HK-2 (cell line): ENCODE measurements around the gene CCDC159.
"Not testable (repeated sequence)": the region's sequence is repeated elsewhere in the genome, so short reads cannot be mapped to it uniquely, and the experiment has no call there.

Experiments
- DNase-seq: peaks from one replicate; pipeline ENCODE4 v3.0.0-alpha.2; 2018; ENCODE audit not compliant: unreplicated experiment

Gene CCDC159

GRCh38 chr19:11365557-11366117, 19.3 kb downstream of the CCDC159 start:
- no peak for DNase-seq

DNA sequence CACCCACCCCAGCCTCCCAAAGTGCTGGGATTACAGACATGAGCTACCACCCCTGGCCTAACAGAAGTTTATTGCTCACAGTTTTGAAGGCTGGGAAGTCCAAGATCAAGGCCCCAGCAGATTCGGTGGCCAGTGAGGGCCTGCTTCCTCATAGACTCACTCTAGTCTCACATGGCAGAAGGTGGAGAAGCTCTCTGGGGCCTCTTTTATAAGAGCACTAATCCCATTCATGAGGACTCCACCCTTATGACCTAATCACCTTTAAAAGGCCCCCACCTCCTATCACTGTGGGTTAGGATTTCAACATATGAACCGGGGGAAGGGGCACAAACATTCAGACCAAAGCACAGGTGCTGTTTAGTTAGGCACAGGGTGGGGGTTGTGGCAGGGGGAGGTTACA, 21.2 kb downstream of the CCDC159 start:
- no peak for DNase-seq

DNA sequence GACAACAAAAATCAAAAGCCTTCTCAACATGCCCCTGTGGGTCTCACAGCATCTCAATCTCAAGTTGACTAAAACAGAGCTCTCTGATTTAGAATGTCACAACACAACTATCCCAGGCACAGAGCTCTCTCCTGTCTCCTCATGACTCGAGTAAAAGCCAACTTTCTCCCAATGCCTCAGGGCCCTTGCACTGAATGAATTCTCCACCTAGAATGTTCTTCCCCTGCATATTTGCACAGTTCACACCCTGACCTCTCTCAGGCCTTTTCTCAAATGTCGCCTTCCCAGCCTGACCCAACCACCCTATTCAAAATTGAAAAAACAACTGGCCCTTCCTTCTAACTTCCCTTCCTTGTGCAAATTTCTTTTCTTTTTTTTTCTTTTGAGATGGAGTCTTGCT, 24.4 kb downstream of the CCDC159 start:
- DNase-seq, result no peak

DNA sequence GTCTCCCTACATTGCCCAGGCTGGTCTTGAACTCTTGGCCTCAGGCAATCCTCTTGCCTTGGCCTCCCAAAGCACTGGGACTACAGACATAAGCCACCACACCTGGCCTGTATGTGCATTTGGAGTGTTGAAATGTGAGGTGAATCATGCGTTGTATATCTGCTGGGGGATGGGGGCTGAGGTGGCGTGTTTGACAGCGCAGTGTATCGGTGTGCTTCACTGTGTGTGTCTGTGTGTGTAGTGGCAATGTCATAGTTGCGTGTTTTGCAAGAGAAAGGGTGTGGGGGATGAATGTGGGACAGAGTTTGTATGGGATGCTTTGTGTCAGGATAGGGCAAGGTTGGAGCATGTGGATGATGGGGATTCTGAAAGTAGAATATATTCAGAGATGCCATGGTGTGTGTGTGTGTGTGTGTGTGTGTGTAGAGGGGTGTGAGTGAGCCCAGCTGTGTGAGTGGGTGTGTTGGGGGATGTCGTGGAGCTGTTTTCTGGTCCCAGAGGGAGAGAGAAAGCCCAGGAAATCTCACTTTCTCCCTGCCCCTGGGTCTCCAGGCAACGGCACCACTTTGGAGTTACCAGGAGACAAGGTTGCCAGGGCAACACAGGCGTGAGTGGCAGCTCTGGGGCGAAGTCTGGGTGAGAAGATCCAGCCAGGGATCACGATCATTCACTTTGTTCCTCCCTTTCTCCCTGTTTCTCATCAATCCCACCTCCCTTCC, 27.0 kb downstream of the CCDC159 start:
- no peak for DNase-seq

- DNase-seq, result no peak
Measured at GRCh38 chr19:11373885-11374432, 27.6 kb downstream of the CCDC159 start.

DNA sequence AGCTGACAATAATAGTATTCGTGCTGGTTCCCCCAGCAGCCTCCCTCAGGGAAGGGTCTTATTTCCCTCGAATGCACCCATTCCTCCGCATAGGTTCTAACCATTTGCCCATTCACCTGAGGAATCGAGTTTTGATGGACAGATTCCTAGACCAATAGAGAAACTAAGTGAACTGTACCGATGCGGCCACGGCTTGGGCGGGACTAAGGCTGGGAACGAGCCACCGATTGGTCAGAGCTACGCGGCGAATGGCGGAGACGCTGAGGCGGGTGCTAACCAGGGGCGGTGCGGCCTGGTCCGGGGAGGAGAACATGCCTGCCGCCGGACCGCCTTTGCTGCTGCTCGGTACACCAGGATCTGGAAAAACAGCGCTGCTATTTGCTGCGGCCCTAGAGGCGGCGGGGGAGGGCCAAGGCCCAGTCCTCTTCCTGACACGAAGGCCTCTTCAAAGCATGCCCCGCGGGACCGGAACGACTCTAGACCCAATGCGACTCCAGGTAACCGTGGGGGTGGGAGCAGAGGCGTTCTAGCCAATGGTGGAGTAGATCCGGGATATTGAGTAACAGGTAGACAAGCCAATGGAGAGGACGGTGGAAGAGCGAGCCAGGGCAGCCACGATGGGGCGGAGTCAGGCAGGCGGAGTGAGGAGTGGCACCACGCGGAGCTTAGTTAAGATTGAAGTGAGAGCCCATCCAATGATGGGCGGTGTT, 28.3 kb downstream of the CCDC159 start, which contains the start of gene SWSAP1:
Gene SWSAP1, plus strand, starts transcription at position 234 of the 710 bp plus-strand sequence. Its CDS starts 15 bp downstream, at position 249.
- DNase-seq, result peak; percentile 99

- DNase-seq, result peak; percentile 59
Measured at GRCh38 chr19:11375143-11375948, 29.0 kb downstream of the CCDC159 start.

- DNase-seq, result peak; percentile 49
Measured at GRCh38 chr19:11377237-11377636, 30.9 kb downstream of the CCDC159 start.

DNA sequence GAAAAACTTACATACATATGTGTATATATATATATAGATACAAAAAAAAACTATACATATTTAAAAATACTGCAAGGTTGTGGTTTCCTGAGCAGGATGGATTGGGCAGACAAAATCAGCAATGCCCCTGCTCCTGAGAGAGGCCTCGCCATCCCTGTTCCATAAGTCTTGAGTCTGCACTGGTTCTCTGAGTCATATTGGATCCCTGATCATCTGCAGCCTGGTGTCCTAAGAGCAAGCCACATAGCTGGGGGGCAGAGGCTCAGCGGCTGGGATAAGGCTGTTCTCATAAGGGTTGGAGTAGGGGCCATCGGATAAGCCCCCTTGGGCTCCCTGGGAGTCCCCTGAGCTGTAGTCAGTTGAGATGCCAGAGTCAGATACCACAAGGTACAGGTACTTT, 31.4 kb downstream of the CCDC159 start:
- no peak for DNase-seq

- peak; percentile 35 for DNase-seq
Measured at GRCh38 chr19:11378319-11379189, 32.2 kb downstream of the CCDC159 start.

DNA sequence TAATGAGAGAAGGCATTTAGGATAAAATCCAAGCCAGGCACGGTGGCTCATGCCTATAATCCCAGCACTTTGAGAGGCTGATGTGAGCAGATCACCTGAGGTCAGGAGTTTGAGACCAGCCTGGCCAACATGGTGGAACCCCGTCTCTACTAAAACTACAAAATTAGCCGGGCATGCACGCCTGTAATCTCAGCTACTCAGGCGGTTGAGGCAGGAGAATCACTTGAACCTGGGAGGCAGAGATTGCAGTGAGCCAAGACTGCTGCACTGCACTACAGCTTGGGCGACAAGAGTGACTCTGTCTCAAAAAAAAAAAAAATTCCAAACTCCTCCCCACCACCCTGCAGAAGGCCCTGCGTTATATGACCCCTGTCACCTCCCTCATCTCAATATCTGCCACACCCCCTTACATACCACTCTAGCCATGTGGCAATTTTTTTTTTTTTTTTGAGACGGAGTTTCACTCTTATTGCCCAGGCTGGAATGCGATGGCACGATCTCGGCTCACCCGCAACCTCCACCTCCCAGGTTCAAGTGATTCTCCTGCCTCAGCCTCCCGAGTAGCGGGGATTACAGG, 33.0 kb downstream of the CCDC159 start:
- DNase-seq, result not testable (repeated sequence)

GRCh38 chr19:11379857-11380350, 33.6 kb downstream of the CCDC159 start:
- DNase-seq, result no peak

DNA sequence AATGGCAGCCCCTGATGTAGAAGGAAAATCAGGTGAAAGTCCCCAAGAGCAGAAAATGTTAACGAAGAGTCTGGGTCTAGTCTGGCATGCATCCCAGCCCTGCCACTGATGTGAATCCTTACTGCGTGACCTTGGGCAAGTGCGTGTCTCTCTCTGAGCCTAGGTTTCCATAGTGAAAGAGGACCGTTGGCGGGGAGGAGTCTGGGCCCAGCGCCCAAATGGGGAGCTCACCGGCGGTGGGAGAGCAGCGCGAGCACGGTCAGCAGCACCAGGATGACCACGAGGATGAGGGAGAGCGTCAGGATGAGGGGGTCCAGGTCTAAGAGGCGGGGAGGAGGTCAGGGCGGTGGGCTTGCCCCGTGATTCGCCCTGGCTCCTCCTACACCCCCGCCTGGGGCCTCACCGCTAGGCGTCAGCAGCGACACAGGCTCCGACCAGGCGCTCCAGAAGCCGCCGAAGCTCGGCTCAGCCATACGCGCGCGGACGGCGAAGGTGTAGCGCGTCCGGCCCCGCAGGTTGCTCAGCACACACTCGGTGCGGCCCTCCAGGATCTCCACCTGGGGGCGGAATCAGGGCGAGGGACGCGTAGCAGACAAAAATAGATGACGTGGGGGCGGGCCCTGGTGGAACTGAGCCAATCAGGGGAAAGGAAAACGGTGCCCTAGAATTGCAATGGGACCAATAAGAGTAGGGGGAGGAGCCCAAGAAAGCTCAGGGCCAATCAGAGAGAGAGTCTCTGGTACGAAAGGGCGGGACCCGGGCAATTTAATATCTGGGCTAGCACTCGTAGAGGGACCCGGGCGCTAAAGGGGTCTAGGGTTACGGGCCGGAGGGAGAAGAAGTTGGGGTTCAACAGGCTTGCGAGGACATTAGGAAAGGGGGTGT, 34.6 kb downstream of the CCDC159 start:
- peak; percentile 88 for DNase-seq

DNA sequence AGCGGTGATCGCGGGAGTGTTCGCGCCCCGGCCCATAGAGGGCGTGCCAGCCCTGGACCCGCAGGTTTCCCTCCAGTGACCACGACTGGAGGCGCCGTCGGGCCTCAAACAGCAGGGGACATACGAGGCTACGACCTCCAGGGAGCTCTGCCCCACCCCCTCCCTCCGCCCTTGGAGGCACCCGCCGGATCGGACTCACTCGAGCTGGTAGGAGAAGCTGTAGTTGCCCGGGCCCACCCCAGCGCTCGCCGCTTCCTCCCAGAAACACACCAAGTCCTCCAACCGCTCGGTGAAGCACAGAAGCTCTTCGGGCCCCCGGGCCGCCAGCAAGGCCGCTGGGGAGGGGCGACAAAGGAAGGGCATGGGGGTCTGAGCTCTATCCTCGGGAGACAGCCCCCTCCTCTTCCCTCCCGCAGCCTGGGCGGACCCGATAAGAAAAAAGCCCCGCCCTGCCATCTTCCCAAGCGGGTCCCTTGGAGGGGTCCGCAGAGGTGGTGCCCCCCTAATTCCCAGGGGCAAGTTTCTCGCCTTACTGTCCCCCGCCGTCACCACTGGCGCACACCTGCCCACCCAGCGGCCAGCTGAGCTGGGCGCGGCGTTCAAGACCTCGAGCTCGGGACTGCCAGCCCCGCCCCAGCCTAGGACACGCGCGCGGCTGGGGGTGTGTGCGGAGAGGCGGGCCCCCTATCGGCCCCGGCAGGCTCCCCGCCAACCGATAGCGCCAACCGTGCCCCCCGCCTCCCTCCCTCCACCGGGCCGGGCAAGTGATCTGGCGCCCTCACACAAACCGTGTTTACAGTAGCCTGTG, 36.8 kb downstream of the CCDC159 start:
- peak; percentile 74 for DNase-seq

GRCh38 chr19:11383706-11384048, 37.4 kb downstream of the CCDC159 start:
- DNase-seq, result no peak

DNA sequence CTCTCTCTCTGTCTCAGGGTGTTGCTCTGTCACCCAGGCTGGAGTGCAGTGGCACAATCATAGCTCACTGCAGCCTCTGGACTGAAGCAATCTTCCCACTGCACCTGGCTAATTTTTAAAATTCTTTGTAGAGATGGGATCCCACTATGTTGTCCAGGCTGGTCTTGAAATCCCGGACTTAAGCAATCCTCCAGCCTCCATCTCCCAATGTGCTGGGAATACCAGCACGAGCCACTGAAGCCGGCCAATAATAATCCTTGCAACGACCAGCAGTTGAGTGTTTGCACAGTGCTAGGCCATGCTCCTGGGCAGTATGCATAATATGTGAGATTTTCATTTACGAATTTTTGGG, 38.4 kb downstream of the CCDC159 start:
- DNase-seq, result no peak

DNA sequence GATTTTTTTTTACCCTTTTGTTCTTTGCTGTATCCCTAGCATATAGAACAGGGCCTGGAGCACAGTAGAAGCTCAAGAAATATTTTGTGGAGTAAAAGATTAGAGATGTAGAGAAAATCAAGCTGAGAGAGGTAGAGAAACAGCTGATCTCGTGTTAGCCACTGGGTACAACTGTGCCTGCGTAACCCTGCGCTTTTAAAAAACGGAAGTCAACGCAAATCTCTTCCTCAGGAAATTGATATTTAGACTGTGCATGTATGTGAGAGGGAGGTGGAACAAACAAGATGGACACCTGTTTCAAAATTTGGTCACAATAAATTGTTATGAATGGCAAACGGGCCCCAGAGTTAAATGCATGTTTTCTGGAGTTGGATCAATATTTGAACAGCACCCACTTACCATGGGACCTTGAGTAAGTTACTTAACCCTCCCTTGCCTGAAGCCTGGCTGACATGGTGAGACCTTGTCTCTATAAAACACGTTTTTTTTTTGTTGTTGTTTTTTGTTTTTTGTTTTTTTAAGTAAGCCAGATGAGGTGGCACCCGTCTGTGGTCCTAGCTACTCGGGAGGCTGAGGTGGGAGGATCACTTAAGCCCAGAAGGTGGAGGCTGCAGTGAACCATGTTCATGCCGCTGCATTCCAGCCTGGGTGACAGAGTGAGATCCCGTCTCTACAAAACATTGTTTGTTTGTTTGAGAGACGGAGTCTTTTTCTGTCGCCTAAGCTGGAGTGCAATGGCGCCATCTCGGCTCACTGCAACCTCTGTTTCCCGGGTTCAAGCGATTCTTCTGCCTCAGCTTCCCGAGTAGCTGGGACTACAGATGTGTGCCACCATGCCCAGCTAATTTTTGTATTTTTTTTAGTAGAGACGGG, 41.1 kb downstream of the CCDC159 start:
- no peak for DNase-seq

DNA sequence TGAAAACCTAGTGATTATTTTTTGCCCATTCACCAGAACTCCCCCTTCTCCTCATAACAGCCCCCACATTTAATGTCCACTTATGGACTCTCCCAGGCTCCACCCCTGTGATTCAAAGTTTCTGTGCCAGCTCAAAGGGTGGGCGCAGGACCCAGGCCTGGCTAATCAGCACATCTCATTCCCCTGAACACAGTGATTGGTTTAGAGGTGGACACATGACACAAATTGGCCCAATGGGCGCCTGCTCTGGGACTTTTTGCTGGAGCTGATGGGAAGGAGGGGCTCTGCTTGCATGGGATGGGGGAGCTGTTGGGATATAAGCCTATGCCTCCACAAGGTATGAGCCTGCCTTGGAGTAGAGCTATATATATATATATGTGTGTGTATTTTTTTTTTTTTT, 44.0 kb downstream of the CCDC159 start:
- DNase-seq, result no peak
